GM18861 (cell line): ENCODE data around the gene RTN4IP1.

ENCODE experiments used
- ATAC-seq: cut with Tn5 transposase; IDR thresholded peaks from one replicate; pipeline ENCODE4 v1.9.1; 2021; ENCODE audit not compliant: unreplicated experiment

Gene RTN4IP1

DNA sequence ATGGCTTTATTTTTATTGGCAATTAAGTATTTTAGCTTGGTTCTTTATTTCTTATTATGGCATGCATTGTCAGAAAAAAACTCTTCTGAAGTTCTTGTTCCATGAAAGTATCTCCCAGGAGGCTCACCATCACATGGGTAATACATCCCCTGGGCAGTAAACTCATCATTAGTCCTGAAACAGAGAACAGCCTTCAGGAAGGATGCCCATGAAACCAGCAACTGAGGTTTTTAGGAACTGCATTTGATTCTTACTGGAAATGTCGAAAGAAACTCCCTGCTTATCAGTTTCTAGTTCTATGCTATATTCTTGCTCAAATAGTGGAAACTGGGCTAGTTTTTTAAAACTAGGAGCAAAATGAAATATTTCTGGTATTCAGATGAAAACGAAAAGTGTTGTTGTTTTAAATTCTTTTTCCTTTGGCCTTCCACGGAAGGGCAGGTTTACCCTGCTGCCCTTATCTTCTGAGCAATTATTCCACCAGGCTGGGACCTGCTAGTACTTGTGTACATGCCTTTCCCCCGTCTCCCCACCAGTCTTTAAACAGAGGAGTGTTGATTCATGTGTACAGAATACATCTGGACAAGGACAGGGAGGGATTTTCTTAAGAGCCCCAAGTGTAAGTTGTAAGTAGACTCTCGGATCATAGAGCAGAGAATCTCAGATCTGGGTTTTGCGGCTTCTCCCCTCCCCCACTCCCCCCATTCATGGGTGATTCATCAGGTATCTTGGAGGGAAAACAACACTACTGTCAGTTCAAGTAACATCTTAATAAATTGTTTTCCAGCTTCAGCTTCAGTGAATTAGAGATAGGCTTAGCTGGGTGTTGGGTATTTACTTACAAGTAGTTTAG, 81.5 kb downstream of the RTN4IP1 start:
- no peak for ATAC-seq

DNA sequence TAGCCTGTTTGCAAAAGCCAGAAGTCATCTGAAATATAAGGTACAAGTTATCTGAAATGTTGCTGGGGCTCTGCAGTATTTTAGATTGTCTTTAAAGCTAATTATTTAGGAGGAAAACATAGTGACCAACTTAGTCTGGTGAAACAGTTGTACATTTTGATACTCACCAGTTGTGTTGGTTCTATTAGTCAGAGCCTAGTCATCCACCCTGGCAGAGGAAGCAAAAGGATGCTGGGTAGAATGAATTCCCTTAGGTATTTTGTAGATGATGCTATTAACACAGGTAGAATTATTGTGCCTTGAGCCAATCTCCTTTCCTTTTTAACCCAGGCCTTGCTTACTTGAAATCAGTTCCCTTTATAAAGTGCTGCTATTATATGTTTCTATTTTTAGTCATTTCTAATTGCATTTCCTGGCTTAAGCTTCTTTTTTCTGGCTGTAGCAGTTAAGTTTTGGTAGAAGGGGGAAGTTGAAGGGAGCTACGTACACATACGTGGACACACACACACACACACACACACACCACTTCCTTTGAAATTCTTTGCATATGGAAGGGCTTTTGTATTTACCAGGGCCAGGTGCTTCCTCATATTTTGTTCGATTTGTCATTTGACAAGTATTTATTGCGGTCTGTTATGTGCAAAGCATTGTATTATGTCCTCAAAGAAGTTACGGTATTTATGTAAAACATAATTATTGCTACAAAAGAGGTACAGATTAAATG, 82.4 kb downstream of the RTN4IP1 start:
- ATAC-seq = peak; percentile 41

DNA sequence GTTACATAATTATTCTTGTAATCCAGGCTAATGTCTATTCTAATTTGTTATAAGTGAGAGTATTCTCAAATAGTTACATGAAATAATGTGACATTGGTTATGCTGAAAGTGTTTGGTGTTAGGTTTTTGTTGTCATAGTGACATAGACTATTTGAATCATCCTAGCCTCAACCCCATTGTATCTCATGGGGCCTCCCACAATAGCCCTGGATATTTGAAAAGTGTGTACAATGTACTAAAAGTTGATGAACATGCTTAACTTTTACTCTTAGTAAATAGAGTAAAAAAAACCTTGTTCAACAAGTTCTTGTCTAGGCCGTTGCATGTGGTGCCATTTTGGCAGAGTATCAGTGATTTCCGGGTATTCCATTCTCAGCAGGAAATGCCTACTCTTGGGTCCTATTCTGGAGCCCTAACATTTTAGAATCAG, 83.0 kb downstream of the RTN4IP1 start:
- no peak for ATAC-seq

DNA sequence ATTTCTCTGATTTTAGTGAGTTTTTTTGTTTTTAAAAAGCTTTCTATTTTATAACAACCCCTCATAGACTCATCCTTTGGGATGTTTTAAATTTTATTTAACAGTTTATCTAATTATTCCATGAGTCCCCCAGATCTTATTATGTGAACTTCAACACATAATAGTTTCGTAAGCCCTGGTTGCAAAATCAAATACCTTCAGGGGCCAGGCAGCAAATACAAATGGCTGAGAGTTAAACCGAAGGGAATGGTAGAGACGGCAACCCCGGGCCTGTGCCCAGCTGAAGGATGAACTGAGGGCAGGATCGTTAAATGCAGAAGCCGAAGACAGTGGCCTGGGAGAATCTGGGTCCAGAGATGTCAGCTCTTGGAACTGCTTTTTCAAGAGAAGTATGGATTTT, 88.4 kb downstream of the RTN4IP1 start:
- ATAC-seq = no peak

DNA sequence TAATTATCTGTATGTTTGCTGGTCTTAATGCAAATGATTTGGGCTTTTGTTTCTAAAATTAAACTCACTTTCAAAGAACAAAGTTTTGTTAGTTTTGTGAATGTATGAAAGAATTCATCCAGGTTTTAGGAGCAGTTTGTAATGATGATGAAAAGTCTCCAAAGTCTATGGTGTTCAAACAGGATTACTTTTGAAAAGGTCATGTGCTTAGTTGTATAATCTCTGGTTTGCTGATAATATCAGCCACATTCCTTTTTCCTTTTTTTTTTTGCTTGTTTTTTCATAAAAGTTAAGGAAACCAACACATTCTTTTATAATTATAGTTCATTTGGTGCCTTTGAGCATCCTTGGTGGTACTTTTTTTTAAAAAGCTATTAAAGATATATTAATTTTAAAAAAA, 88.9 kb downstream of the RTN4IP1 start:
- no peak for ATAC-seq

DNA sequence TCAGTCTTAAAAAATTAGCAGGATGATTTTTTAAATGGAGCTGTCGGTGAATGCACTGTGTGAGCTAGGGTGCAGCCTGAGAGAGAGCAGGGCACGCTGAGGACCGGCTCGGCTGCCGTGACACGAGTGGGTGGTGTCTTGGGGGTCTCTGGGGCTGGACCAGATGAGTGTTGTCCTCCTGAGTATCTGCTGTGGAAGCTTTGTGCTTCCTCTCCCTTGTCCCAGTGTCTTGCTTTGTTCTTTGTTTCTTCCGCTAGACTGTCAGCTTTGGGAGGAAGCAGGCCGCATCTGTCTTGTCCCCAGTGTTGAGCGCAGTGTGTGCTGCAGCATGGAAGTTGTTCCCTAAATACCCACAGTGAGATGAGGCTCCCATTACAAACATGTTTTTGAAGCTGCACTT, 89.4 kb downstream of the RTN4IP1 start:
- no peak for ATAC-seq

DNA sequence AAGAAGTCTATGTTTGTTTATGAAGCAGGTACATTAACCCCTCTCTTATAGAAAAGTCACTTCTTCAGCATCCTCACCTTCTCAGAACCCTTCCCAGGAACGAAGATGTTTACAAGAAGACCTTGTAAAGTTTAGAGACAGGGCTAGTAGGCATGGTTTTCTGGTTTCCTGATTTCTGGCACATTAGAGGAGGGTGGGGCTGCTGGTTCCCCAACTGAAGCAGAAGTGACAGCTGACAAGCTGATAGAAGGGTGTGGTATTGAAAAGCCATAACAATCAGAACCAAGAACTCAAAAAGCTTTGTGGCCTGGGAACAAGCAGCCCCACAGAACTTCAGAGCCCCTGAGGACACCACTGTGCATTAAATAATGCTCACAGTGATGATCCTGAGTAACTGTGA, 91.2 kb downstream of the RTN4IP1 start:
- ATAC-seq = no peak

DNA sequence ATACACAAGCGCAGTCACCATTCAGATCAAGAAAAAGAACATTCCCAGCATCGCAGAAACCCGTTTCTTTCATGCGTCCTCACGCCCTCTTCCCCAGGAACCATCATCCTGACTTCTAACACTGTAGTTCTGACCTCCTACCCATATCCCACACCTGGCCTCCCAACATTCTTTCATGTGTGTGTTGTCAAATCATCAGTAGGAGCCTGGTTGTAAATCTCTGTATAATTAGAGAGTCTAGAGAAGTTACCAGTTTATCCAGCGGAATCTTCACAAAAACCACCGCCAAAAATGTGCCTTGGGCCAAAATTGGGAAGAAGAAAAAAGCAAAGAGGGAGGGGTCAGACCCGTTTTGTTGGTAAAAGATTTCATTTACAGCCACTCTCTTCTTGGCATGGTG, 91.6 kb downstream of the RTN4IP1 start:
- ATAC-seq = no peak

DNA sequence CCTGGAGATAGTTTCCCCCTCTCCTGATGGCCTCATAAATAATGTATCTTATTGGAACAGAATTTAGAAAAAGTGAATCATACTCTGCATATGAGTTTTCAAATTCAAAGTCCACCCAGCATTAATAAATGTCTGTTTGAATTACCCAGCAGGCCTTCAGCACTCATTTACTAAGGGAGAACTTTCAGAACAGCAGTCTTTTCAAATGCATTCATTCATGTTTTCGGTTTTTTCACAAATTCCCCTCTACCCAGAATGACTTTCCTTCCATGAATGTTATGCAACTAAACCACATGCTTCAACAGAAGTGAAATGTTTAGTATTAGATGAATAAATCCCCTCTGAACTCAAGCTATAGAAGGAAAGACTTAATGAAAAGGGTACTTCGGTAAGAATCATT, 92.4 kb downstream of the RTN4IP1 start:
- ATAC-seq = peak; percentile 42

DNA sequence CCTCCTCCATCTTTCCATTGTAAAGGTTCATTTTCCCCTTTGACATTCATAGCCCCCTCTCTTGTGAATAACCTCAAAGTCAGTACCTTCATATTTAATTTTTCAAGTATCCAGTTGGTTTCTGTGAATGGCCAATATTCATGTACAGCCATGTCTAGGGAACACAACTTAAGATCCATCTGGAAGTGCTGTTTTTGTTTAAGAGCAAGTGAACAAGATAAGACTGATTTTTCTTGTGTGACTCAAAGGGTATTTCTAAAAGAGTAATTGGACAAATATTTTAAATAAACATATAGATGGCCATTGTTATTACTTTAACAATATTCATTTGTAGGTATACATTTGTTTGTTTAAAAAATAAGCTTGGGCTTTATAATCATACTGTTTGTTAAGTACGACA, 92.9 kb downstream of the RTN4IP1 start:
- no peak for ATAC-seq

DNA sequence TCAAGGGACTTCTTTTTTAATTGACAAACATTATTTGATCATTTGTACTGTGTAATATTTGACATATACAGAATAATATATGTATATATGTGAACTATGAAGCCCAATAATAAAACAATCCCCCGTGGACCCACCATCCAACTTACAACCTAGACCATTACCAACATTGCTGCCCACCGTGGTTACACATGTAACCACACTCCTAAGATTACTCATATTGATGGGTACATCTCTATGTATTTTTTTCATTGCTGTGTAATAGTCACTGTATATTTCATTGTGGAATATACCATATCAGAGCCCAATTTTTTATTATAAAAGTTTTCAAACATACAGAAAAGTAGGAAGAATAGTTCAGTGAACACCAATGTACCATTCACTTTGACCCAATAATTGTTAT, 94.3 kb downstream of the RTN4IP1 start:
- ATAC-seq = no peak

DNA sequence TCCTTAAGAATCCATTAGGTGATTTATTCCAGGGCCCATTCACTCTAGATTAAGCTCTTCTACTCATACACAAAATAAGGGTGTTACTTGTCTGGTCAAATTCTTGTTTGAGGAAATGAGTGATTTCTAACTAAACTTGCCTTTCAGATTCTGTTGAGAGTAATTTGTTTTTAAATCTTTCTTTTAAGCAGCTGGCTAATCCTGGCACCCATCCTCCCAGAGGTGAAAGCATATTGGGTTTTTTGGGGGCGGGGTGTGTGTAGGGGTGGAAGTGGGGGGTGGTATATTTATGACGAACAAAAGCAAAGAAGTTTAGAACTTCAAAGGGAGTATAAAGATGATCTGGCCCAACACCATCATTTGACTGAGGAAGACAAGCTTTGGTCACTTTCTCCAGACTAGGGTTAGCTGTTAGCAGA, 94.7 kb downstream of the RTN4IP1 start:
- ATAC-seq = no peak

DNA sequence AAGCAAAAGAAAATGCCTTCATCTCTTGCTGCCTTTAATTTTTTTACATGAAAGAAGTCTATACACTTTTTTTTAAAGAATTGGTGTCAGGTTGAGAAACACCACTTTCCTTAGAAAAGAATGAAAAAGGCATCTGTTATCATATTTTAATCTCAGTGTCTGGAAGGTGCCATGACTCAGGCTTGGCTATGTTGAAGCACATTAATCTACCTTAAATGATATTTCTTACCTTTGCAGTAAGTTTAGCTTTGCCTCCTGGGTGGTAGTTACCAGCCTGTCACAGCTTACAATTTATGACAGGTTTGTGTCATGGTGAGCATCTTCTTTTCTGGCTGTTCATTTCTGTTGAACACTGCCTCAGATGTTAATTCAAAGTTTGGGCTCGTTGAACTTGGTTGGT, 95.3 kb downstream of the RTN4IP1 start:
- ATAC-seq = no peak

DNA sequence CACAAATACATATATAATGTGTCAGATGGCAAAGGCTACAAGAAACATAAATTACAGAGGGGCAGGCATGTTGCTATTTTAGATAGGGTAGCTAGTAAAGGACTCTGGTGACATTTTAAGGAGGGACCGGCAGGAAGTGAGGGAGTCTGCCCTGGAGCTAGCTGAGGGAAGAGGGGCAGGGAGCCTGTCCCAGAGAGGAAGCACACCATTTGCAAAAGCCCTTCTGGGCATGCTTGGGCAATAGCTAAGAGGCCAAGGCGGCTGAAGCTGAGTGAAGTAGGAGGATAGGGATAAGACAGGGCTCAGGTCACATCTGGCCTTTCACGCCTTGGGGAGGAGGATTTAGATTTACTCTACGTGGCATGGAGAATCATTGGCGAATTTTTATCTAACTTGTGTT, 96.2 kb downstream of the RTN4IP1 start:
- no peak for ATAC-seq

DNA sequence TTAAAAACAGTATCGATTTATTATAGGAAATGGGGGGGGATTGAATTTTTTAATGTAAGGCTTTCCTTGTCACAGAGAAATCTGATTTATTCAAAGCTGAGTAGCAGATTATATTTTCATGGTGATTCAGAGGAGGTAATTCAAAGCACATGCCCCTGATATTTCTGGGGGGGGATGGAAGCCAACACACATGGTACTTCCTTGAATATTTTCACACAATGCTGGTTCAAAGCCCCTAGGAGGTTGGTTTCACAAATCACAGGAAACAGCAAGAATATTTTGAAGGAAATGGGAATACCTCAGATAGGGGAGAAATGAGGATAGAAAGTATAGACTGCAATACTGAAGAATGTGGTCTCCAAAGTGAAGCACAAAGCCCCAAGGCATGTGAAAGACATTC, 98.8 kb downstream of the RTN4IP1 start:
- ATAC-seq = no peak

DNA sequence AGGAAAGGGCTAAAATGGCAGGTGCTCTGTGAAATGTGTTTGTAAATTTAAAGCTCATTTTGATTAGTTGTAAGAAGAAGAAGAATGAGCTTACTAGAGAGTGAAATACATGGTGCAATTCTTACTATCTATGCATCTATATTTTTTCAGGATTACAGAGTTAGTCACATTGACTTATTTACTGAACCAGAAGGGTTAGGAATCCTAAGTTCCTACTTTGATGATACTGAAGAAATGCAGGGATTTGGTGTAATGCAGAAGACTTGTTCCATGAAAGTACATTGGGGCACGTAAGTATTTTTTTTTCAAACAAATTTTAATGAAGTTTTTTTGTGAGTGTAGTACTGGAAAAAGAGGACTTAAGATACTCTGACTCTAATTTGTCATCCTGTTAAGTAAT, 99.3 kb downstream of the RTN4IP1 start:
- no peak for ATAC-seq

DNA sequence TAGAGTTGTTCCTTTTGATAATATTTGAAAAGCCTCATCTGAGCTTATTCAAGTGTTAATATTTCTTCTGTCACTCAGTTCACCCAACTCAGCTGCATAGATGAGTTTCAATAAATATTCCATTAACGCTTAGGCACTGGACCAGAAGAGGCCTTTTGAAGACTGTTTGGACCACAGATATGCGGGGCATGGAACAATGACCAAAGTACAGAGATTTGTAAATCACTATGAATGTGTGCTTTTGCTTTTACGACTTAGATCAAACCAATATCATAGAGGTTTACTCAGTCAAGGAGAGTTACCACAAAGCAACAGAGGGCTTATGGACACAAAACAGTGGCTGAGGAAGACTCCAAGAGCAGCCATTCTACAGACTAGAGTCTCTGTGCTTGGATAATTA, 99.9 kb downstream of the RTN4IP1 start:
- no peak for ATAC-seq

DNA sequence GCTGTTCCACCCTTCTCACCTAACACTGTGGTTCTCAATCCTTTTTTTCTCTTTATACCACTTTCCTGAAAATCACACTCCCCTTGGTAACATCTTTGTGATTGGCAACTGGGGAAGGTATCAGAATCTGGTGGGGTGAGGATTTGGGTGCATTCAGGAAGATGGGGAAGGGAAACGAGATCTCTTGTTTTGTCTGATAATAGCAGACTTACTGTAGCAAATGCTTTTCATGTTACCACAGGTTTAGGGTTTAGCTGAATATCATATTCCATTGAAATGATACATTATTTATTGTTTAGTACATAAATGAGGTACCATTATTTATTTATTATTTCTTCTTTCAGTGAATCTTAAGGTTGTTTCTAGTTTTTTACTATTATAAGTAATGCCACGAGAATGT, 100.8 kb downstream of the RTN4IP1 start:
- ATAC-seq = no peak

DNA sequence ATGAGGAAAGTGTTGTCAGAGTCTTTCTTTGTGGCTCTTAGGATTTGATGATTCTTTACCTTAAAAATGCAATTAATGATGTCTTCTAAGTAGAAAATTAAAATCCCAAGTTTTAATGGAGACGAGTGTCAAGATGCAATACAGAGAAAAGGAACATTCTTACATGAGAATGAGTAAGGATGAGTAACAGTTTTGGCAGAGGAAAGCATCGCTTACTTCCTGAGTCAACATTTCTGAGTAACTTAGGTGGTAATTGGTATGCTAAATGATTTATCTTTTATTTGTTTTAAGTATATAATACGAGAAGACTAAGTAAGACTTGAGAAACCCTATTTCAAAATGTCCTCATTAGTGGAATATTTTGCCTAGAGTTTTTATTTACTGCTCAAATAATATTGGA, 101.3 kb downstream of the RTN4IP1 start:
- ATAC-seq = no peak

DNA sequence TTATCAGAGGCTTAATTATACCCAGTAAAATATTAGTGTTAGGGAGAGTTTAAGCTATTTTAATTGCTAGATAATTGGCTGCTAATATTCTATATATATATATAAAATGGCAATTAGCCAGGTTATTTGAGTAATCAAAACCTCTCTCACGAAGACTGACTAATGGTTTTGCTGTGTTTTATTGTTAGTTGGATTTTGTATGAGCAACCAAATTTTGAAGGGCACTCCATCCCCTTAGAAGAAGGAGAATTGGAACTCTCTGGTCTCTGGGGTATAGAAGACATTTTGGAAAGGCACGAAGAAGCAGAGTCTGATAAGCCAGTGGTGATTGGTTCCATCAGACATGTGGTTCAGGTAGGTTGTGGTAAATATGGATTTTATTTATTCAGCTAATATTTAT, 102.2 kb downstream of the RTN4IP1 start:
- no peak for ATAC-seq

DNA sequence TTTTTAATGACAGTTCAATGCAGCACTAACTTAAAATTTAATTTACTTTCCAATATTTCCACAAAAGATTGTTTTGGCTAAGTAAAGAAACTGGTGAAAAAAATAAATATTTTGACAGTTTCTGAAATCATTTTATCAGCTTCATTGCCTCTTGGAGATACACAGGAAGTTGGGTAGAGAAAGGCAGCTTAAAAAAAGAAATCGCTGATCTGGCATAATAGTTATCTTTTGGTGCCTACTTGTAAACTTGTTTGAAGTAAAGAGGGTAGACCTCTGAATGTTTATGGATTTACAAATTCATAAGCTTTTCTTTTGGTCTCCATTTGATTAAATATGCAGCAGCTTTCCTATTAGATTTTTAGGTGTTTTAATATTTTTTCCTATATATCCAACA, 103.4 kb downstream of the RTN4IP1 start:
- no peak for ATAC-seq

DNA sequence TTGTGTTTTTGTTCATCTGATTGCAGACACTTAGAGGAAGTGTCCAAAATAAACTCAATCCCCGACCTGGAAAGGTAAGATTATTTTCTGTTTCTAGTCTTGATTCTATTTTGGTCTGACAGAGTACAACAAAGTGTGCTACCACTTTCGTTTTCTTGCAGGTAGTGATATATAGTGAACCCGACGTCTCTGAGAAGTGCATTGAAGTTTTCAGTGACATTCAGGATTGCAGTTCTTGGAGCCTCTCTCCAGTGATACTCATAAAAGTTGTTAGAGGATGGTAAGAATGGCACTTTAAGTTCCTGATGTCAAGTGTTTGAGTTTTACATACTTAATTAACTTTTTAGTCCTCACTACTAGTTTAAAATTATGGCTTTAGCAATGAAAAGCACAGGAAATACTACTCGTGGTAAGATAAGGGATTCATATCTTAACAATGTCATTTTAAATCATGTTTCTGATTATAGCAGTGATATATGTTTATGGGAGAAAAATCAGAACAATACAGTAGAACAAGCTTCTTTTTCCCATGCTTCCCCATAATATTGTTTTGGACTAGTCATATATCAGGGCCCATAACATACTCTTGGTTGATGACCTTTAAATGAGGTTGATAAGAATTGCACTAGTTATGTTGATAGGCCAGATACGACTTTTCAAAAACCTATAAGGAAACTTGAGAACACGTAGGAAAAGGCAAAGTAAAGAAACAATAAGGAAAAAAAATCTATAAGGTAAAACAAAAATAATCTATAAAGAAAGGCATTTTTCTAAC, 104.0 kb downstream of the RTN4IP1 start:
- peak; percentile 38 for ATAC-seq
